Natural killer cell (primary cell): ENCODE results near the gene DOCK8. TPM values are rescaled to one million over a fixed set of nuclear protein-coding genes. Genes with fewer than 3 reads are reported as not detected.

Experiments
- ATAC-seq, 3 donors: fragments of 150-1000 bp in 2 of 3; fragments of 200-7000 bp in 1 of 3; cut with Tn5 transposase; 1 replicate in 1 of 3; 2 replicates in 2 of 3; pipeline ENCODE4 v1.10.0; 2021; ENCODE audit warnings: mild to moderate bottlenecking in 2 of 3, moderate library complexity in 2 of 3
- DNase-seq, 2 donors: peaks; one replicate each; pipeline versions ENCODE4 v3.0.0 to v3.0.0-alpha.2; 2013 to 2021; ENCODE audit warnings: mixed read lengths in 1 of 2
- H3K27ac ChIP-seq: one replicate; pipeline ENCODE4 v1.5.1; 2013; ENCODE audit warnings: mild to moderate bottlenecking, low read length
- H3K27me3 ChIP-seq: one replicate; pipeline ENCODE4 v1.6.1; 2013; ENCODE audit warnings: low read length; ENCODE audit not compliant: control insufficient read depth, insufficient read depth
- H3K36me3 ChIP-seq: one replicate; pipeline ENCODE4 v1.6.1; 2013; ENCODE audit warnings: low read length; ENCODE audit not compliant: control insufficient read depth, insufficient read depth
- H3K4me1 ChIP-seq: one replicate; pipeline ENCODE4 v1.6.1; 2013; ENCODE audit warnings: low read length; ENCODE audit not compliant: control insufficient read depth, insufficient read depth
- H3K4me3 ChIP-seq: one replicate; pipeline ENCODE4 v1.5.1; 2013; ENCODE audit warnings: low read length
- H3K9me3 ChIP-seq: one replicate; pipeline ENCODE4 v1.6.1; 2013; ENCODE audit warnings: low read length; ENCODE audit not compliant: control insufficient read depth, insufficient read depth
- H3K27ac Mint-ChIP-seq, 2 donors: one replicate each; pipeline ENCODE4 v1.8.0; 2022; ENCODE audit warnings: mild to moderate bottlenecking in 2 of 2, mixed read lengths in 2 of 2, moderate library complexity in 1 of 2
- H3K27me3 Mint-ChIP-seq, 2 donors: one replicate each; pipeline ENCODE4 v1.8.0; 2022; ENCODE audit warnings: low read depth in 2 of 2, mixed read lengths in 2 of 2
- H3K36me3 Mint-ChIP-seq: one replicate; pipeline ENCODE4 v1.8.0; 2022; ENCODE audit warnings: mixed read lengths
- H3K4me1 Mint-ChIP-seq, 2 donors: one replicate each; pipeline ENCODE4 v1.8.0; 2022; ENCODE audit warnings: mixed read lengths in 2 of 2
- H3K4me3 Mint-ChIP-seq: one replicate; pipeline ENCODE4 v1.8.0; 2022; ENCODE audit warnings: mild to moderate bottlenecking, moderate library complexity, mixed read lengths
- H3K9me3 Mint-ChIP-seq, 2 donors: one replicate each; pipeline ENCODE4 v1.8.0; 2022; ENCODE audit warnings: mixed read lengths in 2 of 2
- WGBS: methylation state at CpG from one replicate; pipeline ENCODE4 v1.1.7; 2013; ENCODE audit warnings: missing lambda C conversion rate; ENCODE audit not compliant: insufficient coverage; 5-methylcytosine and 5-hydroxymethylcytosine counted together
- intact Hi-C: fragments of 100-400 bp; cut with micrococcal nuclease; formaldehyde crosslinking; loops from one replicate; pipeline ENCODE4 v1.14.2; 2022
- total RNA-seq, 4 donors: library from RNA; stranded (reverse); fragments of 120-200 nt in 1 of 4; gene quantifications; one replicate each; pipeline versions ENCODE4 v1.2.3 to v1.2.4, GENCODE V29; 2013 to 2022
- TF ChIP-seq, protein P1 (sequence below): fragments of 200-600 bp; IDR thresholded peaks from one replicate; pipeline ENCODE4 v1.8.0; 2022; ENCODE audit warnings: antibody characterized with exemption

DOCK8 gene
- total RNA-seq, 3 donors from 2014 or later (not counting 1 experiment from before 2014, with no cell fraction given), result 156 to 211 (median 207) TPM

DNA sequence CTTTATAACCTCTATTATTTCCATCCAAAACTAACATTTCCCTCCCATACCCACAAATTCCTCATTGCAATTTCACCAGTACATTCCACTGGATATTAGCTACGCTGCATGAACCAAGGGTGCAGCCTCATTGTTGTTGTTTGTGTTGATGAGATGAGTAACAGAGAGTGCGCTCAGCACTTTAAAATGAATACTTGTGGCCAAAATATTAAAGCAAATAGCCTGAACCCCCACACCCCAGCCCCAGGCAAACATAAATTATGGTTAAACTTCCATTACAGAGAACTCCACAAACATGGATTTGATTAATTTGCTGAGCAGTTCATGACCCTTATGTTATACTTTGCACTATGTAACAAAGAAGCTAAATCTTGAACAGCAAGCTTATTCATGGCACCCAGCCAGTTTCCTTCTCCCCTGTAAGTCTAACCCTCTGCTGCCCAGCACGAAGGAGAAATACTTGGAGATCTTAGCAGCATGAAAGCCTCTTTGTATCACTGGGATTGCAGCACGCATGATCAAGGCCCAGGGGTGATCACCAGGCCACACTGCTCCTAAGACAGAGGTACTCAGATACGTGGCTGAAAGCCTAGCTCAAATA lies 205.0 kb downstream of the DOCK8 start:
- H3K27me3 Mint-ChIP-seq, result no peaks in the 10 kb centered on the region
- H3K27ac Mint-ChIP-seq, result no peak overlapping the region
- Histone ChIP-seq H3K9me3 (no peaks in the 10 kb centered on the region), H3K4me3 (no peak overlapping the region), H3K27ac (no peak overlapping the region), H3K4me1 (no peaks in the 10 kb centered on the region), H3K36me3 (peaks cover 85% of the 10 kb centered on the region), H3K27me3 (no peaks in the 10 kb centered on the region)
- TF ChIP-seq, protein P1, sequence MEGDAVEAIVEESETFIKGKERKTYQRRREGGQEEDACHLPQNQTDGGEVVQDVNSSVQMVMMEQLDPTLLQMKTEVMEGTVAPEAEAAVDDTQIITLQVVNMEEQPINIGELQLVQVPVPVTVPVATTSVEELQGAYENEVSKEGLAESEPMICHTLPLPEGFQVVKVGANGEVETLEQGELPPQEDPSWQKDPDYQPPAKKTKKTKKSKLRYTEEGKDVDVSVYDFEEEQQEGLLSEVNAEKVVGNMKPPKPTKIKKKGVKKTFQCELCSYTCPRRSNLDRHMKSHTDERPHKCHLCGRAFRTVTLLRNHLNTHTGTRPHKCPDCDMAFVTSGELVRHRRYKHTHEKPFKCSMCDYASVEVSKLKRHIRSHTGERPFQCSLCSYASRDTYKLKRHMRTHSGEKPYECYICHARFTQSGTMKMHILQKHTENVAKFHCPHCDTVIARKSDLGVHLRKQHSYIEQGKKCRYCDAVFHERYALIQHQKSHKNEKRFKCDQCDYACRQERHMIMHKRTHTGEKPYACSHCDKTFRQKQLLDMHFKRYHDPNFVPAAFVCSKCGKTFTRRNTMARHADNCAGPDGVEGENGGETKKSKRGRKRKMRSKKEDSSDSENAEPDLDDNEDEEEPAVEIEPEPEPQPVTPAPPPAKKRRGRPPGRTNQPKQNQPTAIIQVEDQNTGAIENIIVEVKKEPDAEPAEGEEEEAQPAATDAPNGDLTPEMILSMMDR, result no peak
- WGBS, result 98% methylated on average over 4 of the region's 5 CpGs
- intact Hi-C loops, result no loop called here
- no peak overlapping the region for H3K4me3 Mint-ChIP-seq
- no peak for ATAC-seq
- DNase-seq, result no peak
- peaks cover 29% of the 10 kb centered on the region for H3K36me3 Mint-ChIP-seq
- H3K9me3 Mint-ChIP-seq, result no peaks in the 10 kb centered on the region
- H3K4me1 Mint-ChIP-seq, result no peaks in the 10 kb centered on the region

DNA sequence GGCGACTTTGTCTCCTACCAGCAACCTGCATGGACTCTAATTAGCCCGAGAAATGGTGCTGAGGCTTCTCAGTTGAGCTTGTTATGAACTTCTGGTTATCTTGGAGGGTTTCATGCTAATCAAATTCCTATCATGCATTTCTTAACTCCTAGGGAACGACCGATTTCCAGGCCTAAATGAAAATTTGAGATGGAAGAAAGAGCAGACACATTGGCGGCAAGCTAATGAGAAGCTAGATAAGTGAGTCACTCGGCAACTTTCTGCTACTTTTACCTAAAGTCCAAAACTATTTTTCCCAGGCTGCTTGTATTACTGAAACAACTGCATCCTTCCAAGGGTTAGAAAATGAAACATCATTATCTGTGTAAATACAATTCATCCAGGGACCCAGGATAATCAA lies 207.2 kb downstream of the DOCK8 start:
- no peak for ATAC-seq
- intact Hi-C loops, result no loop called here
- 98% methylated on average over 4 of the region's 6 CpGs for WGBS

DNA sequence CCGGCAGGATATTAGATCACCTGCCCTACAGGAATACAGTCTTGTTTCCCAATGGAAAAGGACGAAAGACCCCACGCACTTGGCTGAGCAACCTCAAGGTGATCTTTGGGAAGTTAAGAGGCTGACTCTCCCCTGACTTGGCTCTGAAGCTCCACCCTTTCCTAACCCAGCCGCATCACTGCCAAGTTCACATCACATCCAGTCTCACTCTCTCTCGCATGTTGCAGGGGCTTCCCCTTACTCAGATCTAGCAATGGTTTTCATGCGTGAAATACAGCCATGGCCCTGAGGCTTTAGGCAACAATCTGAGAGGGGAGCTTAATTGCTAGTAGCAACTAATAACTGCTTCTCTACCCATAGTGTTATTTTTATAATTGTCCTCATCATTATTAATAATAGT lies 211.6 kb downstream of the DOCK8 start:
- no peaks in the 10 kb centered on the region for H3K9me3 ChIP-seq
- Mint-ChIP-seq H3K27me3 (no peaks in the 10 kb centered on the region), H3K9me3 (no peaks in the 10 kb centered on the region), H3K4me1 (no peaks in the 10 kb centered on the region), H3K4me3 (no peak overlapping the region), H3K27ac (peak overlapping the region in 1 of 2 donors; percentile 59), H3K36me3 (peaks cover 14% of the 10 kb centered on the region)
- H3K4me1 ChIP-seq, result no peaks in the 10 kb centered on the region
- H3K36me3 ChIP-seq, result peaks cover 89% of the 10 kb centered on the region
- no peak overlapping the region for H3K27ac ChIP-seq
- H3K27me3 ChIP-seq, result no peaks in the 10 kb centered on the region
- DNase-seq (no peak), ATAC-seq (no peak)
- no peak overlapping the region for H3K4me3 ChIP-seq
- intact Hi-C loops, result no loop called here
- WGBS, result 93% methylated on average over 6 of the region's 6 CpGs
- TF ChIP-seq, protein P1, result no peak

More for the DNA sequence above, 207.2 kb downstream of the DOCK8 start:
- Histone ChIP-seq H3K27ac (no peak overlapping the region), H3K9me3 (no peaks in the 10 kb centered on the region), H3K4me3 (no peak overlapping the region), H3K4me1 (no peaks in the 10 kb centered on the region), H3K27me3 (no peaks in the 10 kb centered on the region), H3K36me3 (peaks cover 82% of the 10 kb centered on the region)
- TF ChIP-seq, protein P1, result no peak
- H3K27me3 Mint-ChIP-seq, result no peaks in the 10 kb centered on the region
- no peaks in the 10 kb centered on the region for H3K4me1 Mint-ChIP-seq
- H3K27ac Mint-ChIP-seq, result no peak overlapping the region
- peaks cover 15% of the 10 kb centered on the region for H3K36me3 Mint-ChIP-seq
- no peaks in the 10 kb centered on the region for H3K9me3 Mint-ChIP-seq
- DNase-seq, result no peak
- H3K4me3 Mint-ChIP-seq, result no peak overlapping the region

DNA sequence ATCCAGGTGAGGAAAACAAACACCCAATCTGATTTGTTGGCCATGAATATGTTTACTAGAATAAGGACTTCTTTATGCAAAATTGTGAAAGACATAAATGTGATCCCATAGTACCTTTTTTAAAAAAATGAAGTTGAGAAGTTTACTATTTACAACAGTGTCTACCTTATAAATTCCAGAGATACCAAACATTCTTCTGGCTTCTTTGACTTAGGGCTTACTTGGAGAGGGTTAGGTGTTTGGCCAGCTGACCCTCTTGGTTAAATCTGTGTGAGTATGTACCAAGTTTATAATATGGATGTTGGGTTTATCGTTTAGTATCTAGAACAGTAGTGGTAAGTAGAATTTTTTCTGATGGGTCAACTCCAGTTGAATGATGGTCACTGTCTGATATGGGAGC lies 212.3 kb downstream of the DOCK8 start:
- Histone ChIP-seq H3K4me1 (no peaks in the 10 kb centered on the region), H3K27me3 (no peaks in the 10 kb centered on the region), H3K27ac (no peak overlapping the region), H3K9me3 (no peaks in the 10 kb centered on the region), H3K36me3 (peaks cover 88% of the 10 kb centered on the region), H3K4me3 (no peak overlapping the region)
- H3K9me3 Mint-ChIP-seq, result no peaks in the 10 kb centered on the region
- H3K36me3 Mint-ChIP-seq, result peaks cover 18% of the 10 kb centered on the region
- ATAC-seq (no peak), DNase-seq (no peak)
- 100% methylated on average over 1 of the region's 1 CpG for WGBS
- intact Hi-C loops, result no loop called here
- TF ChIP-seq, protein P1, result no peak
- no peak overlapping the region for H3K4me3 Mint-ChIP-seq
- H3K27me3 Mint-ChIP-seq, result no peaks in the 10 kb centered on the region
- peak overlapping the region in 1 of 2 donors; percentile 9 for H3K27ac Mint-ChIP-seq
- no peaks in the 10 kb centered on the region for H3K4me1 Mint-ChIP-seq
